NCI-H1694 (cell line): ENCODE results near the gene HDC.

Experiments used
- DNase-seq: peaks from one replicate; lab custom pipeline; 2025; lab: John Stamatoyannopoulos, UW

HDC gene

GRCh38 chr15:50265620-50266019 lies at the start of gene HDC:
HDC (minus strand) TSS chr15:50265726; CDS start chr15:50265623, 103 bp downstream.
- DNase-seq, result no peak

GRCh38 chr15:50312636-50313035 lies 47.1 kb upstream of the HDC start:
- no peak for DNase-seq

DNA sequence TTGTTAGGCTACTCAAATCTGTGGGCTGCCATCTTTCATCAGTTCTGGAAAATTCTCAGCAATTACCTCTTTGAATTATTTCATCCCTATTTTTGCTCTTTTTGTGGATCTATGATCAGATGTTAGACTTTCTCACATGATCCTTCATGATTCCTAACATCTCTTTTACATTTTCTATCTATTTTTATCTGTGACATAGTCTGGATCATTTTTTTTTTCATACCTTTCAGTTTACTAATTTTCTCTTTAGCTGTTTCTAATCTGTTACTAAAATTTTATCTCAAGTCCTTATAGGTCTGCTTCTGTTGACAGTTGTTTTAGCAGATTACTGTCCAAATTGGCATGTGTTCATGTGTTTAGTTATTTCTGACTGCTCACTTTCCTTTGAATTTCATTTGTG lies 42.3 kb upstream of the HDC start:
- DNase-seq, result no peak

DNA sequence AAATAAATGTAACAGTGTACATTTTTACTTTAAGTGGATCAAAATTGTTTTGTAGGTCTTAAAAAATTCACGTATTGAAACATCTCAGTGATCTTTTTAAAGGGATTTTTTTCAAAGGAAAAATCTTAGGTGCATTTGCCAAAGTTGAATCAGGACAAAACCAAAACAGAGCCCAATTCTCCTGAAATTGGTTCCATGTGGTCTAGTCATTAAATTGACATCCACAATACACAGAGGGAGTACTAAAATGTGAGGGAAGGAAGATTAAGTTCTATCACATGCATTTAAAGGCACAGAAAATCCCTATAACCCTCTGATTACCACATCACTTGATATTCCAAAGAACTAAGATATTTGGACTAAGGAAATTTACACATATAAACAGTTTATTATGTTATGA lies 39.3 kb upstream of the HDC start:
- no peak for DNase-seq

DNA sequence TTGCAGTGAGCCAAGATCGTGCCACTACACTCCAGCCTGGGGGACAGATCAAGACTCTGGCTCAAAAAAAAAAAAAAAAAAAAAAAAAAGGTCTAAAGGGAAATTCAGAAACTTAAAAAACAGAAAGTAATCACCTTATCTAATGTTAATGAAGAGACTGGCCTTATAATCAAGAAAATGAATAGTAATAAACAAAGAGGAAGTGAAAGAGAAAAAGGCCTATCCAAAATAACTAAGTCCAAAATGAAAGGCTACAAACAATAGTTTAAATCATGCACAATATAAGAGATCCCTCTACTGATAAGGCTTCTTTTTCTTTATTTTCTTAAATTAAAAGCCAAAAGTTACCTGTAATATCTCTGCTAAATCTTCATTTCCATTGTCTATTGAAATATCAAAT lies 37.1 kb upstream of the HDC start:
- DNase-seq, result no peak

DNA sequence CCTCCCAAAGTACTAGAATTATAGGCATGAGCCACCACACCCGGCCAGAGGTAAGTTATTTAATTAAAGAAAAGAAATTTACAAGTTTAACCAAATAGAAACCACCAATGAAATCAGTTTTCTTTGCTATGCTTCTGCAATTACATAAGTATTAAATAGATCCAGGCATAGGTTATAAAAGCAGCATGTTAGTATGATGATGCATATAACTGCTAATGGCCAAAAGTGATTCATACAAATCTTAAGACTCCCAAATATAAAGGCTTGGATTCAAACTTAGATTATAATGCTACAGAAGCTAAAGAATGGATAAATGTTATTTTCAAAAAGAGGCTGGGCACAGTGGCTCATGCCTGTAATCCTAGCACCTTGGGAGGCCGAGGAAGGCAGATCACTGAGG lies 32.8 kb upstream of the HDC start:
- no peak for DNase-seq

- DNase-seq, result no peak
These were observed 30.4 kb upstream of the HDC start for GRCh38 chr15:50295966-50296365.

DNA sequence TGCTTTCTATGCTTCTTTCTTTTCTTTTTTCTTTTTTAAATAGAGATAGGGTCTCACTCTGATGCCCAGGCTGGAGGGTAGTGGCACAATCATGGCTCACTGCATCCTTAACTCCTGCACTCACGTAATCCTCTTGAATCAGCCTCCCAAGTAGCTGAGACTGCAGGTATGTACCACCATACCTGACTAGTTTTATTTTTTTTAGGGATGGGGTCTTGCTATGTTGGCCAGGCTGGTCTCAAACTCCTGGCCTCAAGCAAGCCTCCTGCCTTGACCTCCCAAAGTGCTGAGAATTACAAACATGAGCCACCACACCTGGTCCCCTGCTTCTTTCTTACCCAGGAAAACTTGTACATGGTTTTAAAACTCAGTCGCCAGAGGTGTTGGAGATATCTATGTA lies 24.2 kb upstream of the HDC start:
- no peak for DNase-seq

GRCh38 chr15:50287324-50288116 lies 22.0 kb upstream of the HDC start:
- no peak for DNase-seq

DNA sequence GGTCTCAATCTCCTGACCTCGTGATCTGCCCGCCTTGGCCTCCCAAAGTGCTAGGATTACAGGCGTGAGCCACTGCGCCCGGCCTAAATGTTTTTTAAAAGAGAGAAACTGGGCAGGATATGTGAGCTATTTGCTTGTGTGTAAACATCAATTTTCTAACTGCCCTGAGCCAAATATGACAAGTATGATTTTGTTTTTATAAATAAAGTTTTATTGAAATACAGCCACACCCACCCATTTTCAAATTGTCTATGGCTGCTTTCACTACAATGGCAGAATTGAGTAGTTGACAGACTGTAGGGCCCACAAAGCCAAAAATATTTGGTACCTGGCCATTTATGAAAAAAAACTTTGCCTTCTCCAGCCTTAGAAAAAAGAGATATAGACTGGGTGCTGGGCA lies 15.9 kb upstream of the HDC start:
- no peak for DNase-seq

GRCh38 chr15:50280271-50280670 lies 14.7 kb upstream of the HDC start:
- no peak for DNase-seq

DNA sequence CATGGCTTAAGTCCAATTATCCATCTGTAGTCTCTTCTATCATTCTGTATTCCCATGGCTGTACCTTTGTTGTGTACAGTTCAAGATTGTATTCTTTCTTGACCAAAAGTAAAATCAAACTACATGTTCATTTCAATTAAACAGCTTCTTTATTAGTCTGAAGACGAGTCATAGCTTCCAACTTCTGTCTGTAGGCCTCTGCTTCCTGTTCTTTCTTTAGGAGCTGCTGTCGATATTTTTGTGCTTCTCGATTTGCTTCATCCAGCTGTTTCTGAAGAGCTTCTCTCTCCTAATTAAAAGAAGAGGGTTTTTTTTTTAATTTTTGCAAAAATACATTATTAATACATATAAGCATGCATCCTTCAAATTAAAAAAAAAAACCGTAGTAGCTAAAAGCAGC lies 13.0 kb upstream of the HDC start:
- DNase-seq, result no peak

- DNase-seq, result no peak
These were observed 11.8 kb upstream of the HDC start for GRCh38 chr15:50277370-50277769.

- no peak for DNase-seq
These were observed 10.4 kb upstream of the HDC start for GRCh38 chr15:50275908-50276307.

DNA sequence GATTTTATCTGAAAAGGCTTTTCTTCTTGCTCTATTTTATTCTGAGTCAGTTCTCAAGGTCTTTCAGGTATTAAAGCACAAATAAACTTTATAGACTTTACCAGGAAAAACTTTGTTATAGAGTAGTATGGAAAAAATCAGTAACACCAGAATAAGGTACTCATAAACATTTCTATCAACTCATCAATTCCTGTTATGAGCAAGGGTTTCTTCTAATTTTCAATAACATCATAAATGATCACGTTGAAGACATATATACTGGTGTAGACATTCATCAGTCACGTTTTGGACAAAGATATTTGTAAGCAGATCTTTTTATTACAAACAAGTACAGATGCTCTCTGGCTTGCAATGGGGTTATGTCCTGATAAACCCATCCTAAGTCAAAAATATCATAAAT lies 9.6 kb upstream of the HDC start:
- DNase-seq, result no peak

GRCh38 chr15:50267577-50267976 lies 2.1 kb upstream of the HDC start:
- no peak for DNase-seq

- no peak for DNase-seq
These were observed 3.0 kb downstream of the HDC start for GRCh38 chr15:50262533-50262932.

- DNase-seq, result no peak
These were observed 3.5 kb downstream of the HDC start for GRCh38 chr15:50261981-50262380.

- DNase-seq, result no peak
These were observed 4.5 kb downstream of the HDC start for GRCh38 chr15:50260969-50261496.

GRCh38 chr15:50259276-50259675 lies 6.2 kb downstream of the HDC start:
- DNase-seq, result no peak

- no peak for DNase-seq
These were observed 7.6 kb downstream of the HDC start for GRCh38 chr15:50257924-50258323.

DNA sequence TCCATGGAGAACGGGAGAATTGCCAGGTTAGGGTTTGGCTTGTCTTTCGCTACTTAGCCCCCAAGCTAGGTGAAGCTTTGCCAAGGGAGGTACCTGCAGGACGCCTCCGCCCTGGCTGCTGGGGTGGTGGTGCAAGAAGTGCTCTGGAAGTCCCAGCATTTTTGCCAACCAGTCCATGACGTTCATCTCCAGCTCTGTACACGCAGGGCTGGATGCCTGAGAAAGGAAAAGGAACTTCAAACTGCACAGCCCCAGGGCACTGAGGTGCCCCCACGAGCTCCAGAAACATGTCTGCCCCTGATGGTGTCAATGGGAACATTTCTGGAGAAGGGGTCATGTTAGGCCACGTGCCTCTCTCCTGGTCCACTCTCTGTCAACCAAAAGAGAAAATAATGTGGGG lies 8.2 kb downstream of the HDC start:
- no peak for DNase-seq

- no peak for DNase-seq
These were observed 9.1 kb downstream of the HDC start for GRCh38 chr15:50256188-50257041.
